Activated CD4-positive, alpha-beta T cell treated with anti-CD3 and anti-CD28 coated beads, Interleukin-2, amount 50 U/mL, for 1 hour (primary cell): ENCODE data around the gene TMEM270.

ENCODE experiments used
- DNase-seq: peaks from one replicate; pipeline ENCODE4 v3.0.0-alpha.2; 2020

The TMEM270 gene

DNA sequence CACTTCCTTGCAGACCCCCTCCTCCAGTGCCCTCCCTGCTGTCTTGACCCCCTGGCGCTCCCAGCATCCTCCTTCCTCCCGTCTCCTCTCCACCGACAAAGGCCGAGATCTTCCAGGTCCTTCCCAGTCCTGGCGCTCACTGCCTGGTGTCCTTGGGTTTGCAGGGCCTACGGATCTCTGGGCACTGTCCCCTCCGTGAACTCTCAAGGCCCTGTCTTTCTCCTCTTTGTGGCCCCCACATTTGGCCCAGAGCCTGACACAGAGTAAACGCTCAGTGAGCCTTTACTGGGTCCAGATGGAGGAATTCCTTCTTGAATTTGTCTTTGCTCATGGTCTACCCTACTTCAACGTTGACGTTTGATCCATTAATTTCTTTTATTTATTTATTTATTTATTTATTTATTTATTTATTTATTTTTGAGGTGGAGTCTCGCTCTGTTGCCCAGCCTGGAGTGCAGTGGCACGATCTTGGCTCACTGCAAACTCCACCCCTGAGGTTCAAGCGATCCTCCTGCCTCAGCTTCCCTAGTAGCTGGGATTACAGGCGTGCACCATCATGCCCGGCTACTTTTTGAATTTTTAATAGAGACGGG is 29.7 kb downstream of the TMEM270 start:
- no peak for DNase-seq

GRCh38 chr7:73891178-73891885 is 30.4 kb downstream of the TMEM270 start:
- DNase-seq, result no peak

- DNase-seq, result no peak
Observed at GRCh38 chr7:73892003-73892999, 31.3 kb downstream of the TMEM270 start.

GRCh38 chr7:73893342-73894101 is 32.6 kb downstream of the TMEM270 start:
- DNase-seq, result no peak

DNA sequence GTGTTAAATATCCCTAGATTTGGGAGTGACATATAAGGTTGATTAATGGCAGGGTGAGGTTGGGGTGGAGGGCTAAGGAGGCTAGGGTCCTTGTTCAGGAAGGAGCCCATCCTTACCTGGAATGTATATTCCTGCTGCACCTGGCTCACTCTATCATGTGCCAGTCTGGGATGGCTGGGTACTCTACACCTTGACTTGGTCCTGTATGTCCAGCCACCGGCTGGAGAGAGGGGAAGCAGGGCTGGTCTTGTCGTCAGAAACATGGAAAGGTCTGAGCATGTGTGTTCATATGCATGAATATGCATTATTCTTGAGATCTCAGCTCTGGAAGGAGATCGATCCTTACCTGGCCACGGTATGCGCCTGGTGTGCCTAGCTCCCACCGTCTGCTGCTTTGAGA is 33.2 kb downstream of the TMEM270 start:
- no peak for DNase-seq

DNA sequence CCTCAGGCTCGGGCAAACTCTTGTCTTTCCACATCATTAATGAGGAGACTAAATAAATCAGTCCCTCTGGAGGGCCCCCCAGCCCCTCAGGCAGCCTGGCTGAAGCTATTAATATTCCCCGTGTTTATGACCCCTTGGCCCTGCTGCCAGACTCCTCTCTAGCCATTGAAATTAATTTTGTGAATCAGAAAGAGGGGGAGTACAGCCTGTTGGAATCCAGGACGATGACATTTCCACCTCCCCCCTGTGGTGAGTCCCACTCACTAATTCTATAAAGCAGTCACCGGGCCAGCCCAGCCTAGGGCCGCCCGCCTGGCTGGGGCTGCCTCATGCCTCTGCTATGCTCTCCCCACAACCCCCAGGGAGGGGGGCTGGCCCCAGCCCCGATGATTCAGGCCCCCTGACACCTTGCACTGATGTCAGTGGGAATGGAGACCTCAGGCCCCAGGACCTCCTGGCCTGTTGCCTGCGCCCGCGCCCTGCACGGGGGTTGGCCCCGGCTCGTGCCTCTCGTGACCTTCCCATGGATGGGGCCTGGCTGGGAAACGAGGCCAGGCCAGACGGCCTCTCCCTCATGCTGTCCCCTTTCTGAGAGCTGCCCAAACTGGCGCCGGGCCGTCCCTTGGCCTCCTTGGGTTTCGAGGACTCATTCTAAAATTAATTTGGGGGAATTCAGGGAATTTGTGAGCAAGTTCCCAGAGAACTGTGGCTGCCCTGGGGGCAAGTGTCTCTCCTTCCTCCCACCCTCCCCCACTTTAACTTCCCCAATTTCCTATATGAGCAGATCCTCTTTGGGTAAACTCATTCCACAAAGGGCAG is 34.0 kb downstream of the TMEM270 start:
- no peak for DNase-seq

DNA sequence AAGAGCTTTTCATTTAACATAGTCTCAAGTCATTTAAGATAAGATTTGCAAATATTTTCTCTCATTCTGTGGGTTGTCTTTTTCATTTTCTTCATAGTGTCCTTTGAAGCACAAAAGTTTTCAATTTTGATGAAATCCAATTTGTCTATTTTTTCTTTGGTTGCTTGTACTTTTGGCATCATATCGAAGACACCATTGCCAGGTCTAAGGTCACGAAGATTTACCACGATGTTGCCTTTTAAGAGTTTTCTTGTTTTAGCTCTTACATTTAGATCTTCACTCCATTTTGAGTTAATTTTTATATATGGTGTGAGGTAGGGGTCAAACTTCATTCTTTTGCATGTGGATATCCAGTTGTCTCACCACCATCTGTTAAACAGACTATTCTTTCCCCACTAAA is 34.7 kb downstream of the TMEM270 start:
- DNase-seq, result no peak

DNA sequence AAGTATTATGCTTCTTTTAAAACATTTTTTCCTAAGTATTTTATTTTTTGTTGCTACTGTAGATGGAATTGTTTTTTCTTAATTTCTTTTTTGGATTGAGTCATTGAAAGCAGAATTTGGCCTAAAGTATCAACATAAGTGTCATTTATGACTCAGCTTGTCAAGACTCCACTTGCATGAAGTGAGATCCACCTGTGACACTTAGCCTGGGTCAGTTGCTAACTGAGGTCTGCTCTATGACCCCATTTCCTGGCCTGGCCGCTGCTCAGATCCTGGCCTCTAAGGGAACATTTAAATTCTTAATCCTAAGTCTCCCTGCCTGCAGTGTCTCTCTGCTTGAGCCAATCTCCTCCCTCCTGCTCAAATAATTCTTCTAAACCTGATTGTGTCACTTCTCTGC is 35.5 kb downstream of the TMEM270 start:
- DNase-seq, result no peak

GRCh38 chr7:73899731-73900142 is 38.8 kb downstream of the TMEM270 start:
- no peak for DNase-seq

GRCh38 chr7:73900286-73900685 is 39.3 kb downstream of the TMEM270 start:
- DNase-seq, result no peak

DNA sequence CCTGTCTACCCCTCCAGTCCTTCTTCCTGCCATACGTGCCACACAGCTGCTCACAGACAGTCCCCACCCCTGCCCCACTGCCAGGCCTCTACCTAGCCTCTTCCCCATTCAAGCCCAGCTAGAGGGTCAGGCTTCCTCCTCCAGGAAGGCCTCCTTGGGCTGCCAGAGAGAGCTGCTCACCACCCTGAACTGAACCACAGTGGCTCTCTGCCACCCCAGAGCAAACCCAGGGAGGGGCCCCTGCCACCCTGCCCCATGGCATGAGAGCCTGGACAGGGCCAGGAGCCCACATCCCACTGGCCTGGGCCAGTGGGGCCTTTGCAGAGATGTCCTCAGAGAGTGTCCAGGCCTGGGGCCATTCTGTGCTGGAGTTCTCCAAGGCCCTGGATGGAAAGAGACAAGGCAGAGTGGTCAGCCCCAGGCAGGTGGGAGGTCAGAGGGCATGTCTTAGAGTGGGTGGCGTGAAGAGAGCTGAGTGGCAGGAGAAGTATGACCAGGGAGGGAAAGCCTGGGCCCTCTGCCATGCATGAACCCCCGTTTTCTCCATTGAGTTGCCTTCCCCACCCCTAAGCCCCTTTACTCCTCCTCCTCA is 40.4 kb downstream of the TMEM270 start:
- no peak for DNase-seq

DNA sequence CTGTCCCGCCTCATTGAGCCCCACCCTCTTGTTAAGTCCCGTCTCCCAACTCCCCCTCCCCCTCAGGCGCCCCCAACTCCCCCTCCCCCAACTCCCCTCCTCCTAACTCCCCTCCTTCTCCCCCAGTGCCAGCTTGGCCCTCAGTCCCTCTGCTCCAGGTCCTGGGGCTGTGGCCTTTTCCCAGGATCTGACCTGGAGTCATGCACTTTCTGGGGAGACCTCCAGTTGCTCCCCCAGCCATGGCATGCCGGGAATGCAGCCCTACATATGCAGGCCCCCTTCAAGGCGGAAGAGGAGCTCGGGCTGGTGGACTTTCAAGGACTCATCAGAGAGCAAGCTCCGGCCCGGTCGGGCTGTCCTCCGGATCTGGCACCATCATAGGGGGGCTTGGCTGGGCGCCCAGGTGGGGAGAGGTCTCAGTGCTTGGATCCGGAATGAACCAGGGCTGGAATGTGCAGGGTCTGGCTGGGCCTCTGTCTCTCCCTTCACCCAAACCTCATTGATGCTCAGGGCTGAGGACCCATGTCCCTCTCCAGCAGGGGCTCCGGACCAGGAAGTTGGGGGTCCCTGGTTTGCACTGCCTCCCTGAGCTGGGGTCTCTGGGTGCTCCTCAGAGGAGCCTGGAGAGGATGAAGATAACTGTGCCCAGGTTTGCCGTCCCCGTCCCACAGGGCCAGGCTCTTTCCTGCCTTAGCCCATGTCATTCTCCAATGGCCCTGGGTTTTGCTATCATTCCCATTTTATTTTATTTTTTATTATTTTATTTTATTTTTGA is 41.1 kb downstream of the TMEM270 start:
- no peak for DNase-seq

GRCh38 chr7:73903321-73904218 is 42.6 kb downstream of the TMEM270 start:
- no peak for DNase-seq

DNA sequence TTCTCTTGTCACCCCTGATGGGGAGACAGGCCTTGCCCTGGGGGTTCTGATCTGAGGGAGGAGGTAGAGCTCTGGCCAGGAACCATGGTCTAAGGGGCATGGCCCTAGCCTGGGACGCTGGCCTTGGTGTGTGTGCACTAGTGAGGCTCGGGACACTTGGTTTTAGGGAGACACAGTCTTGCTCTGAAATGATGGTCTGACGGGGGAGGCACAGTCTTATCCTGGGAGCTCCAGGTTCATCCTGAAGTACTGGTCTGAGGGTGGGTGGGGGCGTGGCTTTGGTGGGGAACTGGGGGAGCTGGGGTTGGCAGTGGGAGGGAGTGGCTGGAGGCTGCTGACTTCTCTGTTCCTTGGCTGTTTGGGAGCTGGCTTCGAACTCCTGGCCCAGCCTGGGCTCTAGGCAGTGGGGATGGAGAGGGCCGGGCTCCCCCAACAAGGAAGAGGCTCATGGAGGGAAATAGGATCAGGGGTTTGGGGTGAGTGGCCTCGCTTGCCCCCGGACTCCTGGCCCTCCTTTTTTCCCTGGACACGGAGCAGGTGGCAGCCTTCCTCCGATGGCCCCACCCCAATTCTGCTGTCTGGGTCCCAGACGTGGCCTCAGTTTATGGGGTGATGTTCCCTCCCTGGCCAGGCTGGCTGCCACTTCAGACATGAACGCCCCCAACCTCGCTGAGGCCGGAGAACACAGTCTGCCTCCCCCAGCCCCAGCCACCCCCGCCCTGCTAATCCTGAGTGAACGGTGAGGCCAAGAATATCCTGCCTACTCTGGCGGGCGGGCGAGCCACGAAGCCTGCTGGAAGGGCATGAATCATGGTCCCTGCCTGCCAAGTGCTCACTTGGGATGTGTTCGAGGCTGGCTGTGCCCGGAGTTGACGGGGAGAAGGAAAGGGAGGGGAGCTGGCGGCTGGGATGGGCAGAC is 43.5 kb downstream of the TMEM270 start:
- DNase-seq, result no peak

- DNase-seq, result no peak
Observed at GRCh38 chr7:73905360-73905759, 44.4 kb downstream of the TMEM270 start.

DNA sequence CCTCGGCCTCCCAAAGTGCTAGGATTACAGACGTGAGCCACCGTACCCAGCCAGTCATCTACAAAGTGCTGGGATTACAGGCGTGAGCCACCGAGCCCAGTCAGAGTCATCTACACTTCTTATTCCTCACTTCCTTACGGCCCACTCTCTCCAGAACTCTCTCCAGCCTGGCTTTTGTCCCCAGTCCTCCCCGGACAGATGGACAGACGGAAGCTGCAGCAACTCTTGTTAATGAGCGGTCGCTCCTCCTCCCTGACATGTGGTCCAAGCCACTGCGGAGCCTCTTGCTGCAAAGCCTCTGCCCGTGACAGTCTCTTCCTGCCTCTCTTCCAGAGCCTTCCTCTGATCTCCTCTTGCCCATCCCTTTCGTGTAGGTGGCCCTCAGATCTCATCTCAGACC is 45.9 kb downstream of the TMEM270 start:
- DNase-seq, result no peak

GRCh38 chr7:73907554-73908122 is 46.7 kb downstream of the TMEM270 start:
- no peak for DNase-seq

DNA sequence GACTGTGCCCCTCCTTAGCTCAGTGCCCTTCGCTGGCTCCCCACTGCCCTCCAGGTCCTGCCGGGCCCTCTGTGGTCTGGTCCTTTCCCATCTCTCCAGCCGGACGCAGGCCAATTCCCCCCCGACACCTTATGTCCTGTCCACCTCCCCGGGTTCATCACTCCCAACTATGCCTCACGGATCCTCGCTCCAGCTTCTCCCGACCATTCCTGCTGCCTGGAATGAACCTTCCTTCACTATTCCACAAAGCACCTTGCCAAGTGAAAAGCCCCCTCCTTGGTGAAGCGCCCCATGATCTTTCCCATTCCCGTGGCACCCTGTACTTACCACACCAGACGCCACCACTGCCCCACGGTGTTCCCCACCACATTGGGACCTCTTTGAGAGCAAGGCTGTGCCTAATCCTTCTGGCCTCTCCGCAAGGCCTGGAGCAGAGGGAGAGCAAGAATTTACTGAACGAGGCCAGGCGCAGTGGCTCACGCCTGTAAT is 47.2 kb downstream of the TMEM270 start:
- no peak for DNase-seq
